Astrocyte of the cerebellum (primary cell): ENCODE measurements around the gene LHX4.

Experiments
- DNase-seq: peaks from one replicate; pipeline ENCODE4 v3.0.0-alpha.2; 2011; ENCODE audit warnings: low read depth
- H3K4me3 ChIP-seq: 2 replicates; pipeline ENCODE4 v1.5.1; 2011; ENCODE audit warnings: mild to moderate bottlenecking, low read depth, low read length, moderate library complexity
- CTCF ChIP-seq: IDR thresholded peaks from 2 replicates; pipeline ENCODE4 v1.5.1; 2012; ENCODE audit warnings: low read length, low read depth, moderate library complexity, mild to moderate bottlenecking; ENCODE audit errors: missing control alignments
- in situ Hi-C: cut with HindIII; loops from 2 replicates; pipeline ENCODE4 v1.10.0; 2017; ENCODE audit warnings: low sequenced_read_pairs

LHX4 gene

GRCh38 chr1:180290265-180291001, 60.4 kb downstream of the LHX4 start:
- TF ChIP-seq CTCF: no peak
- DNase-seq: no peak
- H3K4me3 ChIP-seq: no peak overlapping the region
- in situ Hi-C loops: no loop called here

GRCh38 chr1:180291004-180291403, 60.9 kb downstream of the LHX4 start:
- no peak for DNase-seq
- H3K4me3 ChIP-seq: no peak overlapping the region
- in situ Hi-C loops: no loop called here
- no peak for TF ChIP-seq CTCF

- in situ Hi-C loops: no loop called here
- H3K4me3 ChIP-seq: no peak overlapping the region
- DNase-seq: no peak
- no peak for TF ChIP-seq CTCF
These were observed 64.6 kb downstream of the LHX4 start for GRCh38 chr1:180294711-180295110.

- TF ChIP-seq CTCF: no peak
- in situ Hi-C loops: no loop called here
- DNase-seq: no peak
- H3K4me3 ChIP-seq: no peak overlapping the region
These were observed 65.9 kb downstream of the LHX4 start for GRCh38 chr1:180295999-180296398.

- DNase-seq: no peak
- in situ Hi-C loops: no loop called here
- H3K4me3 ChIP-seq: no peak overlapping the region
- TF ChIP-seq CTCF: no peak
These were observed 69.6 kb downstream of the LHX4 start for GRCh38 chr1:180299479-180300221.

- no peak overlapping the region for H3K4me3 ChIP-seq
- no peak for DNase-seq
- no peak for TF ChIP-seq CTCF
- in situ Hi-C loops: no loop called here
These were observed 71.2 kb downstream of the LHX4 start for GRCh38 chr1:180301135-180301742.
